GM21381 (cell line): ENCODE measurements around the gene PARP6.

Experiments
- ATAC-seq: cut with Tn5 transposase; IDR thresholded peaks from one replicate; pipeline ENCODE4 v1.9.1; 2021; ENCODE audit warnings: mild to moderate bottlenecking, moderate library complexity; ENCODE audit not compliant: unreplicated experiment

Gene PARP6

GRCh38 chr15:72201391-72201921 lies 70.9 kb downstream of the PARP6 start:
- no peak for ATAC-seq

DNA sequence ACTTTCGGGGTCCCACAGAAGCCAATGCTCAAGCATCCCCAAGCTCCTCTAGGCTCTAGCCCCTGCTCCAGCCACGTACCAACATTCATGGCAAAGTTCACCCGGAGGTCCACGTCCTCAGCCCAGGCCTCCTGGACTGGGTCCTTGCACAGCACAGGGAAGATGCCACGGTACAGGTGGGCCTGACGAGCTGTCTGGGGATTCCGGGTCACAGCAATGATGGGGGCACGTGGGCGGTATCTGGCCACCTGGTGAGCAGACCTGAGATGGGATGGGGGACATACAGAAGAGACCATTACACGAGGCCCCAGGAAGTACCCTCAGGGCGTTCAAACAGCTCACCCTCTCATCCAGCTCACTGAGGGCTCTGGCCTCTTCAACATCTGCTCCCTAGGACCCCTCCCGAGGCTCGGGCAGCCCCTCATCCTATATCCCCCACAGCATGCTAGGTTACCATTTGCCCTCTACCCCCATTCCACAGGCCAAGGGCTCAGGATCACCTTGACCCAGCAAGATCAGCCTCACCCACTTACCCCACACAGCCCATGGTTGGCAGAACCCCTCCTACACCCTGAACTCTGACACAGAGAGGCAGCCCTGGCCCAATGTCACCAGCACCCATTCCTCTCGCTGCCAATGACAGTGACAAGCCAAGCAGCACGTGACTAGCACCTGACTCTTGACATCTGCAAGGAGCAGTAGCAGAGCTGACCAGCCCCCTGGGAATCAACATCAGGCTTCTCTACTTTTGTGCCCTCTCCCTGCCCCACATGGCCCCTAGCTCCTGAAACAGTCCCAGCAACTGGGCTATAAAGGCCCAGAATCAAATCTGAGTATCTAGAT lies 71.7 kb downstream of the PARP6 start:
- ATAC-seq, result no peak

DNA sequence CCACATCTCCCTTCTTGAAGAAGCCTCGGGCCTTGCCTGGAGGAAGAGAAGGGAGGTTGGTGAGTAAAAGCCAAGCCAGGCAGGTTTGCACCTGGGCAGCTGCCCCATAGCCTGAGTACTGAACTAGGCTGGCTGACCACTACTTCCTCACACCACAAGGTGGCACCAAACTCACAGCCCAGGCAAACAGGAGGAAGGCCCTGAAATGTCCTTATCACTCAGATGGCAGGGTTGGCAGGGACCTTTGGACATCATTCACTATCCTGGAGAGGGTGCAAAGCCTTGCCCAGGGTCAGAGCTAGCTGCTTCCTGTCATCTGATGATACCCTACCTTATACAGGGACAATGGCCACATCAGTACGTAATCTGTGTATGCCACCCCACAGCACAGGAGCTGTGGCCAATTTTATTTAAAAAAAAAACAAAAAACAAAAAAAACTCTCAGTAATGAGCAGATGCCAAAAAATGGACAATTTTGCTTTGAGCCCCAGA lies 72.6 kb downstream of the PARP6 start:
- no peak for ATAC-seq

- ATAC-seq, result no peak
Observed at GRCh38 chr15:72199205-72199515, 73.2 kb downstream of the PARP6 start.

GRCh38 chr15:72198356-72199204 lies 73.8 kb downstream of the PARP6 start:
- no peak for ATAC-seq

GRCh38 chr15:72197460-72198355 lies 74.6 kb downstream of the PARP6 start, which contains the start of gene GRAMD2A:
Gene GRAMD2A (minus strand): TSS chr15:72197787.
- ATAC-seq, result no peak

DNA sequence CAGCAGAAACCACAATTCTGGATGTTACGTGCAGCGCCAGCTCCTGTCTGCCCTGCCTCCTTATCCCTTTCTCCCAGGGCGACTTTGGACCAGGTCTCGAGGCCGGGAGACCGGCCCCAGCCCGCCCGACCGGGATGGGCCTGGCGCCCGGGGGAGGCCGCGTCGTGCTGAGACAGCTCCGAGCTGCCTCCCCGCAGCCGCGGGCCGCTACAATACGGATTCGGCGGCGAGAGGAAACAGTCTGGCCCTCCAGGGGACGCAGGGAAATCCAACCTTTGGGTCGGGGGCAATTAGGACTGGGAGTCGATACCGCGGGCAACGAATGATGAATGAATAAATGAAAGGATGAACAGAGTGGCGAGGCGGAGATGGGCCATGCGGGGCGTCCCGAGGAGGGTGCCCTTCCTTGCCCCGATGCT lies 75.3 kb downstream of the PARP6 start:
- ATAC-seq, result no peak

GRCh38 chr15:72196409-72197040 lies 75.8 kb downstream of the PARP6 start:
- no peak for ATAC-seq

DNA sequence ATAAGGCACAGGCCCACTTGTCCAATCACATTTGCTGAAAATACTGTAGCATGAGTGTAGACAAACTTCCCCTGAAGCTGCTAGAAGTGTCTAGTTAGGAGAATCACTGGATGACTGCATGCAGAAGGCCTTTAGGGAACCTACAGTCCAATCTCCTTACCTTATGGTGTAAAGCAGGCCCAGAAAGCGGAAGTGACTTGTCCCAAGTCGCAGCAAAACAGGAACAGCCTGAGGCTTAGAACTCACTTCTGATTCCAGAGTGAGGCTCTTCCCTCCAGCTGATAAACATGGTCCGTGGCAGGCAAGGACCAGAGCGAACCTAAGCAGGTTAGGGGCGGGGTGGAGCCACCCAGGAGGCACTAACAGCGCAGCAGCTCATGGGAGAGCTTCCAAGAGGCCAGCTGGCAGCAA lies 77.2 kb downstream of the PARP6 start:
- no peak for ATAC-seq

GRCh38 chr15:72193836-72194396 lies 78.4 kb downstream of the PARP6 start:
- no peak for ATAC-seq

DNA sequence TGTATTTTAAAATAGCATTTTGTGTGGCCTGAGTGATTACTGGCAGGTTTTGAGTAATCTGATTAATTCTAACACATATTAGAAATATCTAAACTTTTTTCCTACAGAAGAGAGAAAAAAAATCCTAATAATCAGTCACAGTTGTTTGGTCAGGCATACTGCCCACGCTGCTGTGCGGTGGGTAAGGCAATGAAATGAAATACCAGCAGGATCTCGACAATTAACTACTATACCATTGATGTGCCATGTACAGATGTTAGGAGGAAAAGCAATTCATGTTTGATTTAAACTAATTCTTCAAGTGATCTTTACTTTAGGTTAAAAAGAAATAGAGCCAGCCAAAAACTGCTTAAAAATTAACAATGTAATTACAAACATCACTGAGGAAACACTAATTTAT lies 79.9 kb downstream of the PARP6 start:
- no peak for ATAC-seq
